Measurements from ENCODE around the gene DLG1. TPM values are rescaled to one million over a fixed set of nuclear protein-coding genes. Genes with fewer than 3 reads are reported as not detected.

DLG1 gene
- total and polyA plus RNA-seq, 2 of the 4 experiments (the other 2 are of a cell fraction), result 21.2 to 57.7 TPM

GRCh38 chr3:197083486-197083885, 214.9 kb downstream of the DLG1 start:
- H3K18ac ChIP-seq (ENCODE audit: low read depth, low read length), result no peak overlapping the region
- no peak overlapping the region for H2BK15ac ChIP-seq (ENCODE audit: low read depth, low read length)
- H3K4ac ChIP-seq (ENCODE audit: low read depth, low read length), result 0 out of 2 replicates have a peak overlapping the region, but pooled peaks have one; percentile 43
- H3K14ac ChIP-seq (replicated peaks; ENCODE audit: low read depth, low read length), result peak overlapping the region; percentile 57; the same call in 1 of the 2 replicates
- no peak overlapping the region for H3K27ac ChIP-seq (ENCODE audit: insufficient read depth, low read length)
- H3K36me3 ChIP-seq (ENCODE audit: control insufficient read depth, insufficient read depth, low read length), result peaks cover 3% of the 10 kb centered on the region; the same call in 1 of the 2 replicates
- H2BK5ac ChIP-seq (ENCODE audit: low read depth, low read length, poor library complexity, severe bottlenecking), result peak overlapping the region; percentile 70
- H2AK9ac ChIP-seq (replicated peaks; ENCODE audit: low read depth, low read length, poor library complexity), result no peak overlapping the region
- no peak overlapping the region for H2AK5ac ChIP-seq (ENCODE audit: low read depth, low read length)
- ChIA-PET POLR2A (ENCODE audit: unreplicated experiment) (interaction anchor here (0.9 kb wide), 1 partner anchor 15 kb away, joined by 3 read pairs; no protein-coding TSS in a partner anchor), CTCF (interaction anchor here (0.6 to 1.0 kb wide), 2 partner anchors 50 to 628 kb away, joined by 4 to 5 read pairs; no protein-coding TSS in a partner anchor)
- peak; percentile 88 for DNase-seq
- peaks cover 6% of the 10 kb centered on the region; the same call in 1 of the 2 replicates for H4K20me1 ChIP-seq (ENCODE audit: insufficient read depth, low read length)
- H3K27me3 ChIP-seq (ENCODE audit: control insufficient read depth, insufficient read depth, low read length), result no peaks in the 10 kb centered on the region
- peak overlapping the region in 1 of 2 experiments; percentile 51; a peak in 1 of 4 replicates for H4K8ac ChIP-seq (ENCODE audit: low read depth in 2 of 2, low read length in 2 of 2)
- intact Hi-C loops (cut with micrococcal nuclease) (loop anchor here (5.0 kb wide), 1 partner anchor 36 kb away; no protein-coding TSS in a partner anchor), dilution Hi-C loops (cut with HindIII; ENCODE audit: low sequenced_read_pairs, unreplicated experiment) (no loop called here), in situ Hi-C loops (cut with MboI; ENCODE audit: low sequenced_read_pairs) (no loop called here)
- ATAC-seq (ENCODE audit: low read depth), result peak; percentile 98
- H2BK20ac ChIP-seq (ENCODE audit: low read depth, low read length), result no peak overlapping the region
- H3K9ac ChIP-seq (ENCODE audit: low read depth, low read length), result no peak overlapping the region
- peak overlapping the region; percentile 75; the same call in 1 of the 2 replicates for H3K4me2 ChIP-seq (ENCODE audit: low read depth, low read length)
- no peak overlapping the region for H2AFZ ChIP-seq (replicated peaks; ENCODE audit: low read length, poor library complexity)
- peaks cover 5% of the 10 kb centered on the region for H3K4me1 ChIP-seq (ENCODE audit: control insufficient read depth, insufficient read depth, low read length)
- no peaks in the 10 kb centered on the region for H3K9me3 ChIP-seq (ENCODE audit: control insufficient read depth, insufficient read depth, low read length)
- no peak overlapping the region for H3K56ac ChIP-seq (ENCODE audit: extremely low read depth, insufficient read depth, low read length)
- WGBS, 2 experiments (ENCODE audit: extremely low coverage in 2 of 2, insufficient read length in 1 of 2), result no CpG with 5 or more reads among the region's 4 CpGs
- no TSS peak for BruUV-seq (replicated peaks)
- TF ChIP-seq FOS (IDR thresholded peaks at IDR 0.05; ENCODE audit: low read depth, low read length) (peak; percentile 80), RFX5 (IDR thresholded peaks at IDR 0.05; ENCODE audit: low read depth, low read length) (no peak)
- H3K9me1 ChIP-seq (ENCODE audit: insufficient read depth, low read length), result 0 out of 2 replicates have a peak, but pooled peaks cover 5% of the 10 kb centered on the region
- no peak overlapping the region for H4K5ac ChIP-seq (ENCODE audit: low read depth, low read length)
- no peak overlapping the region for H2BK120ac ChIP-seq (ENCODE audit: low read depth, low read length)
- H4K91ac ChIP-seq (ENCODE audit: insufficient read depth, low read depth, low read length), result no peak overlapping the region
- H3K79me1 ChIP-seq (ENCODE audit: low read depth in 1 of 2, low read length in 2 of 2), result peaks cover 0 to 14% of the 10 kb centered on the region in 2 experiments; a peak in 2 of 4 replicates
- H3K23ac ChIP-seq (ENCODE audit: low read depth, low read length), result no peak overlapping the region
- H3K4me3 ChIP-seq (ENCODE audit: insufficient read depth, low read depth, low read length), result no peak overlapping the region

Measured in IMR-90 (cell line).